GM18526 (cell line): ENCODE data around the gene SCLT1.
A peak's percentile ranks its signal among the peaks of the same experiment; 100 is the strongest.

Source experiments
- POLR2A ChIP-seq: IDR thresholded peaks from 3 replicates; pipeline ENCODE4 v1.6.1; 2011; ENCODE audit not compliant: insufficient read length; ENCODE audit errors: extremely low read depth

The SCLT1 gene

GRCh38 chr4:129093191-129093920 lies at the start of gene SCLT1:
Gene SCLT1, minus strand, starts transcription at chr4:129093539. Its CDS starts 436 bp downstream, at chr4:129093103.
- TF ChIP-seq POLR2A: peak; percentile 93

- TF ChIP-seq POLR2A: no peak
Observed at GRCh38 chr4:129140521-129140920, 47.2 kb upstream of the SCLT1 start.

- TF ChIP-seq POLR2A: no peak
Observed at GRCh38 chr4:129138810-129139496, 45.6 kb upstream of the SCLT1 start.

GRCh38 chr4:129136433-129136832 lies 43.1 kb upstream of the SCLT1 start:
- no peak for TF ChIP-seq POLR2A

GRCh38 chr4:129131343-129131742 lies 38.0 kb upstream of the SCLT1 start:
- no peak for TF ChIP-seq POLR2A

GRCh38 chr4:129129143-129129542 lies 35.8 kb upstream of the SCLT1 start:
- TF ChIP-seq POLR2A: no peak

GRCh38 chr4:129117705-129118104 lies 24.4 kb upstream of the SCLT1 start:
- TF ChIP-seq POLR2A: no peak

GRCh38 chr4:129113919-129114318 lies 20.6 kb upstream of the SCLT1 start:
- no peak for TF ChIP-seq POLR2A

- no peak for TF ChIP-seq POLR2A
Observed at GRCh38 chr4:129113434-129113833, 20.1 kb upstream of the SCLT1 start.

- no peak for TF ChIP-seq POLR2A
Observed at GRCh38 chr4:129111919-129112318, 18.6 kb upstream of the SCLT1 start.

- no peak for TF ChIP-seq POLR2A
Observed at GRCh38 chr4:129110931-129111330, 17.6 kb upstream of the SCLT1 start.

GRCh38 chr4:129109965-129110824 lies 16.9 kb upstream of the SCLT1 start:
- no peak for TF ChIP-seq POLR2A

GRCh38 chr4:129098531-129099001 lies 5.2 kb upstream of the SCLT1 start:
- TF ChIP-seq POLR2A: no peak

GRCh38 chr4:129095811-129096454 lies 2.6 kb upstream of the SCLT1 start, which contains the start of gene C4orf33:
Gene C4orf33, plus strand, starts transcription at chr4:129096152. Its CDS starts 6,459 bp downstream, at chr4:129102611.
- TF ChIP-seq POLR2A: peak; percentile 65

GRCh38 chr4:129094347-129094746 lies 1.0 kb upstream of the SCLT1 start:
- no peak for TF ChIP-seq POLR2A
